OCI-LY1 (cell line): ENCODE measurements around the gene DDR2.

ENCODE experiments used
- H2AFZ ChIP-seq: fragments of 200-600 bp; sonication (generic), shearing (Covaris generic); 2 replicates; pipeline ENCODE4 v1.6.0; 2014; ENCODE audit warnings: antibody characterized with exemption, mild to moderate bottlenecking, low read length
- H3F3A ChIP-seq: fragments of 200-600 bp; sonication (generic), shearing (Covaris generic); 2 replicates; pipeline ENCODE4 v1.6.0; 2014; ENCODE audit warnings: mild to moderate bottlenecking, antibody characterized with exemption, low read length, moderate library complexity; ENCODE audit not compliant: insufficient read depth
- H3K27ac ChIP-seq: fragments of 200-600 bp; sonication (generic); 2 replicates; pipeline ENCODE4 v1.5.1; 2014; ENCODE audit warnings: low read length, mixed run types, mild to moderate bottlenecking, low read depth; ENCODE audit not compliant: poor library complexity, severe bottlenecking
- H3K27me3 ChIP-seq: fragments of 200-600 bp; sonication (generic); 2 replicates; pipeline ENCODE4 v1.6.0; 2014; ENCODE audit warnings: antibody characterized with exemption, mild to moderate bottlenecking, low read length, moderate library complexity; ENCODE audit not compliant: insufficient read depth
- H3K36me3 ChIP-seq: fragments of 200-600 bp; sonication (generic); 2 replicates; pipeline ENCODE4 v1.6.1; 2014; ENCODE audit warnings: mild to moderate bottlenecking, antibody characterized with exemption, low read length, moderate library complexity, mixed read lengths; ENCODE audit not compliant: insufficient read depth
- H3K4me1 ChIP-seq: fragments of 200-600 bp; sonication (generic); 2 replicates; pipeline ENCODE4 v1.5.1; 2014; ENCODE audit warnings: mild to moderate bottlenecking, low read length, moderate library complexity; ENCODE audit not compliant: insufficient read depth, severe bottlenecking
- H3K4me2 ChIP-seq: fragments of 200-600 bp; sonication (generic), shearing (Covaris generic); 2 replicates; pipeline ENCODE4 v1.6.1; 2014; ENCODE audit warnings: low read length
- H3K4me3 ChIP-seq: fragments of 200-600 bp; sonication (generic); 2 replicates; pipeline ENCODE4 v1.5.1; 2014; ENCODE audit warnings: low read length, low read depth, mild to moderate bottlenecking, mixed read lengths; ENCODE audit not compliant: poor library complexity, severe bottlenecking
- H3K79me2 ChIP-seq: fragments of 200-600 bp; shearing (Covaris generic); 2 replicates; pipeline ENCODE4 v1.6.1; 2016; ENCODE audit warnings: mixed run types, low read length, mixed read lengths; ENCODE audit not compliant: insufficient read depth
- H3K9ac ChIP-seq: fragments of 200-600 bp; sonication (generic), shearing (Covaris generic); 2 replicates; pipeline ENCODE4 v1.6.1; 2014; ENCODE audit warnings: mild to moderate bottlenecking, low read length, mixed read lengths
- H3K9me2 ChIP-seq: fragments of 200-600 bp; sonication (generic), shearing (Covaris generic); 2 replicates; pipeline ENCODE4 v1.6.1; 2014; ENCODE audit warnings: low read depth, mild to moderate bottlenecking, low read length, mixed read lengths
- H3K9me3 ChIP-seq: fragments of 200-600 bp; shearing (Covaris generic); 2 replicates; pipeline ENCODE4 v1.6.1; 2014; ENCODE audit warnings: low read length, mixed read lengths
- H4K20me1 ChIP-seq: fragments of 200-600 bp; sonication (generic), shearing (Covaris generic); 2 replicates; pipeline ENCODE4 v1.6.0; 2016; ENCODE audit warnings: mild to moderate bottlenecking, low read length; ENCODE audit not compliant: insufficient read depth
- CTCF ChIP-seq: fragments of 200-600 bp; sonication (generic), shearing (Covaris generic); IDR thresholded peaks from 2 replicates; pipeline ENCODE4 v1.5.1; 2017; ENCODE audit warnings: mild to moderate bottlenecking, antibody characterized with exemption, low read length, moderate library complexity, mixed read lengths
- EZH2 ChIP-seq: fragments of 200-600 bp; sonication (generic), shearing (Covaris generic); IDR thresholded peaks from 2 replicates; pipeline ENCODE4 v1.8.0; 2017; ENCODE audit warnings: borderline replicate concordance, mixed run types, mild to moderate bottlenecking, antibody characterized with exemption, low read length, moderate library complexity, mixed read lengths

Gene DDR2

GRCh38 chr1:162701286-162701685 lies 69.0 kb downstream of the DDR2 start:
- no peaks in the 10 kb centered on the region for H3K4me1 ChIP-seq
- TF ChIP-seq EZH2 (no peak), CTCF (no peak)
- H3K9me2 ChIP-seq, result no peaks in the 10 kb centered on the region
- H4K20me1 ChIP-seq, result no peaks in the 10 kb centered on the region
- H3K4me2 ChIP-seq, result no peak overlapping the region
- no peak overlapping the region for H3K9ac ChIP-seq
- H3K79me2 ChIP-seq, result no peaks in the 10 kb centered on the region
- no peaks in the 10 kb centered on the region for H3K36me3 ChIP-seq
- no peaks in the 10 kb centered on the region for H3K9me3 ChIP-seq
- H2AFZ ChIP-seq, result no peak overlapping the region
- H3K4me3 ChIP-seq, result no peak overlapping the region
- no peaks in the 10 kb centered on the region for H3F3A ChIP-seq
- no peaks in the 10 kb centered on the region for H3K27me3 ChIP-seq
- H3K27ac ChIP-seq, result no peak overlapping the region

- Histone ChIP-seq H2AFZ (no peak overlapping the region), H3K79me2 (no peaks in the 10 kb centered on the region), H3K27ac (no peak overlapping the region), H3K4me3 (no peak overlapping the region), H3F3A (no peaks in the 10 kb centered on the region), H3K9ac (no peak overlapping the region), H3K9me3 (no peaks in the 10 kb centered on the region), H3K9me2 (no peaks in the 10 kb centered on the region), H3K4me1 (no peaks in the 10 kb centered on the region), H3K27me3 (no peaks in the 10 kb centered on the region), H4K20me1 (no peaks in the 10 kb centered on the region), H3K36me3 (no peaks in the 10 kb centered on the region), H3K4me2 (no peak overlapping the region)
- TF ChIP-seq EZH2 (no peak), CTCF (no peak)
Measured at GRCh38 chr1:162702628-162703027, 70.4 kb downstream of the DDR2 start.

- Histone ChIP-seq H2AFZ (no peak overlapping the region), H3K27ac (no peak overlapping the region), H3K27me3 (no peaks in the 10 kb centered on the region), H3F3A (no peaks in the 10 kb centered on the region), H3K9ac (no peak overlapping the region), H3K9me3 (no peaks in the 10 kb centered on the region), H3K4me3 (no peak overlapping the region), H3K79me2 (no peaks in the 10 kb centered on the region), H3K4me1 (no peaks in the 10 kb centered on the region), H3K9me2 (no peaks in the 10 kb centered on the region), H4K20me1 (no peaks in the 10 kb centered on the region), H3K4me2 (no peak overlapping the region), H3K36me3 (no peaks in the 10 kb centered on the region)
- no peak for TF ChIP-seq CTCF
- no peak for TF ChIP-seq EZH2
Measured at GRCh38 chr1:162703708-162704107, 71.4 kb downstream of the DDR2 start.
